GM19193 (cell line): ENCODE results near the gene ETV6.
A peak's percentile ranks its signal among the peaks of the same experiment; 100 is the strongest.

Experiments
- POLR2A ChIP-seq: IDR thresholded peaks from 4 replicates; pipeline ENCODE4 v1.6.1; 2011; ENCODE audit not compliant: insufficient read depth, insufficient read length; ENCODE audit errors: extremely low read depth

ETV6 gene

DNA sequence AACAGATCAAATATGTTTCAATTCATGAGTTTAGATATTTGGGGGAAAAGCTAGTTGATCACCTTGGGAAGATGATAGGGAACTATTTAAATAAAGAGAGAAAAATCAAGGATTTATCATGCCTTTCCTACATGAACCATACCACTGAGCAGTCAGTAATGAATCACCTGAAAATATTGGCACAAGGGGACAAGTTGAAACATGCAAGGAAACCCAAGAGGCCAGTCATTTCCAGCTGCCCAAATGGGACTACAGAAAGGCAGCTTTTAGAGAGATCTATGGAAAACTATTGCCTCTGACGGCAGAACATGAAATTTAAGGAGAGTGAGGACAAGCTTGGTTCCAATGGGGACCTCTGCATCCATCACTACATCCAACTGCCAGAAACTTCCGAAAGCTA is 14.1 kb upstream of the ETV6 start:
- TF ChIP-seq POLR2A, result no peak

DNA sequence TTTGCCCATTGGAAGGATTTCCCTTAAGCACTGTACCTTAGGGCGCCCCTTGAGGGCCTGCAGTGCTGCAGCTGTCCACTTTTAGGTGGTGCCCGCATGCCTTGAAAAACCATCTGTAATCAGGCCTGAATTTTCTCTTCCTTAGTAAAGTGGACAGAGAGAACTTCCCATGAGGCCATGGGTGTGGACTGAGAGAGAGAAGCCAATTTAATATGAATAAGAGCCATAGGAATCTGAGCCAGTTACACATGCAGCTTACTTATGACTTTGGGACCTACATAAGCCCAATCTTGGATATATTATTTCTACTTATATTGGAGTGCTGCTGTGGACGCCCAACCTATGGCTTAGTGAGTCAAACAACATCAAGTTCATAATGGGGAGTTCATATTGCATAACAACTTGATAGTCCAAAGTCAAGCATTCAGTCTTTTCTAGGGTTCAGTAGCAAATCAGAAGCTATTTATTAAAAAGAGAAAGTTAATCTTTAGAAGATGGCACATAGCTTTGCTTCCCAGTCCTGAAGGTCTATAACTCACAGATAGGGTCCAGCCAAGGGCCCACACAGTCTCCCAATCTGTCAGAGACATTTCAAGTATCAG is 11.1 kb upstream of the ETV6 start:
- no peak for TF ChIP-seq POLR2A

DNA sequence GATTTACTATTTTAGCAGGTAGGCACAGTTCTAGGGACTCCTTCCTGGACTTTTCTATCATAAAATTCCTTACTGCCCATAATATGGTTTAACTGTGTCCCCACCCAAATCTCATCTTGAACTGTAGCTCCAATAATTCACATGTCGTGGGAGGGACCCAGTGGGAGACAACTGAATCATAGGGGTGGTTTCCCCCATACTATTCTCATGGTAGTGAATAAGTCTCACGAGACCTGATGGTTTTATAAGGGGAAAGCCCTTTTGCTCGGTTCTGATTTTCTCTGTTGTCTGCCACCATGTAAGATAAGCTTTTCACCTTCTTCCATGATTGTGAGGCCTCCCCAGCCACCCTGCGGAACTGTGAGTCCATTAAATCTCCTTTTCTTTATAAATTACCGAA is 10.0 kb upstream of the ETV6 start:
- no peak for TF ChIP-seq POLR2A

DNA sequence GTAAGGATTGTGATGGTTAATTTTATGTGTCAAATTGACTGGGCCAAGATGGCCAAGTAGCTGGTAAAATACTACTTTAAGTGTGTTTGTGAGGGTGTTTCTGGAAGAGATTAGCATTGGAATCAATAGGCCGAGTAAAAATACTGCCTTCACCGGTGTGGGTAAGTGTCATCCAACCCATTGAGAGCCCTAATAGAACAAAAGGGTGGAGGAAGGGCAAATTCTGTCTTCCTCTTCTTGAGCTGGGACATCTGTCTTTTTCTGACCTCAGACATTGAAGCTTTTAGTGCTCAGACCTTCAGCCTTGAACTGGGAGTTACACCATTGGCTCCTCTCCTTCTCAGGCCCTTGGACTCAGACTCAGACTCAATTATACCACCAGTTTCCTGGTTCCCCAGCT is 8.0 kb upstream of the ETV6 start:
- no peak for TF ChIP-seq POLR2A

DNA sequence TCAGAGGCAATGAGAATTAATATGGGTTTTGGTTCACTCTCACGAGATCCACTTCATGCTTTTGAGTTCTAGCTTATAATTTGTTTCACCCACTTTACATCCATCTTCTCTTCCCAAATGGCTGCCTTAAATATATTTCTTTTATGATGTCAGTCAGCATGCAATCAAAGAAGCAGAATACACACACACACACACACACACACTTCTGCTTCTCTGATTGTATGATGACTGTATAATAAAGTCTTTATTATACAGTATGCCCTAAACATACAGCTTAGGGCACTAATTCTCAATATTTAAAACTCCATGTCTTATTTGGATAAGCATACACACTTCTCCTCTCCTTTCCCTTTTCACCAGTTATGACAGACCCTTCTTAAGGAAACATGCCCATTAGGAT is 6.7 kb upstream of the ETV6 start:
- TF ChIP-seq POLR2A, result no peak

DNA sequence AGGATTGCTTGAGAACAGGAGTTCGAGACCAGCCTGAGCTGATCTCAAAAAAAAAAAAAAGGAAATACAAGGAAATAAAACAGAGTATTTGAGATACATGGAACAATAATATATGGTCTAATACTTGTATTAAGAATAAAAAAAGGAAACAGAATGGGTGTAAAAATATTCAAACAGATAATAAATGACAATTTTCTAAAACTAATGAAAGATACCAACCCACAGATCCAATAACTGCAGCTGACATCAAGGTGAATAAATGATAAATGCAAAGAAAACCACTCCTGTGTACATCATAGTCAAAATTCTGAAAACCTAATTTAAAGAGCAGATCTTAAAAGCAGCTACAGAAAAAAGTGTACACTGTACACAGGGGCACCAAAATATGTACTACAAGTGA is 4.1 kb upstream of the ETV6 start:
- TF ChIP-seq POLR2A, result no peak

DNA sequence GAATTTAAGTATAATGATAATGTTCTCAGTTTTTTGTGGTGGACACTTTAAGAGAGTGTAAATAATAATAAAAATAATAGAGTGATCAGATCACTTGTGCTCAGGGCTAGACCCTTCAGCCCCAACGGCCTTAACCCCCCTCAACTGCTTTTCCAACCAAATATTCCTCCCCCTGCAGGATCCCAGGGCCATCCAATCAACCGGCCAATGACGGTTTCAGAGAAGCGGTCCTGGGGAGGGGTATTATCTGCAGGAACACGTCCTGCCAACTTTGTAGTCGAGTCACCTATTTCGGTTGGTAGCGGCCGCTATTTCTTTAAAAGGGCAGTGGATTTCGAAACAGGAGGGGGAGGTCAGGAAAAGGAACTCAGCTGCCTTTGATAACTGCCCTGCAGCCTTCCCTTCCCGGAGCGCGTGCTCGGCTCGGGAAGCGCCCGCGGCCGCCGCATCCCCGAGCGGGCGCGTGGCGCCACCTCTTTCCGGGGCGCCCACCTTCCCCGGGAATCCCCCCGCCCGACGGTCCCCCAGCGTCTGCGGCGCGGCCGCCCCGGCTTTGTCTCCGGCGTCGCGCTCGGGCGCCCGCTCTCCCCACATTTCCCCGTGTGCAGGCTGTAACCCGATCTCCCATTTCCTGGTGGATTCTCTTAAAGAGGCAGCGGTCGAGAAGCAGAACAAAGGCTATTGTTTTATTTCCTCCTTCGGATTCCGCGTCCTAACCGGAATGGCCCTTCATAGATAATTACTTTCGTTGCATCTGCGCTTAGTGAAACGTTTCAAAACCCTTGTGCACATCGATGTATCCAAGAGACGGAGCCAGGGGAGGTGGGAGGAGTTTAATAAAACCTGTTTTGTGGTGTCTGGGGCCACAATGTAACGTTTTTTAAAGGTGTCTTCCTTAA is 711 bp upstream of the ETV6 start:
- peak; percentile 76 for TF ChIP-seq POLR2A

DNA sequence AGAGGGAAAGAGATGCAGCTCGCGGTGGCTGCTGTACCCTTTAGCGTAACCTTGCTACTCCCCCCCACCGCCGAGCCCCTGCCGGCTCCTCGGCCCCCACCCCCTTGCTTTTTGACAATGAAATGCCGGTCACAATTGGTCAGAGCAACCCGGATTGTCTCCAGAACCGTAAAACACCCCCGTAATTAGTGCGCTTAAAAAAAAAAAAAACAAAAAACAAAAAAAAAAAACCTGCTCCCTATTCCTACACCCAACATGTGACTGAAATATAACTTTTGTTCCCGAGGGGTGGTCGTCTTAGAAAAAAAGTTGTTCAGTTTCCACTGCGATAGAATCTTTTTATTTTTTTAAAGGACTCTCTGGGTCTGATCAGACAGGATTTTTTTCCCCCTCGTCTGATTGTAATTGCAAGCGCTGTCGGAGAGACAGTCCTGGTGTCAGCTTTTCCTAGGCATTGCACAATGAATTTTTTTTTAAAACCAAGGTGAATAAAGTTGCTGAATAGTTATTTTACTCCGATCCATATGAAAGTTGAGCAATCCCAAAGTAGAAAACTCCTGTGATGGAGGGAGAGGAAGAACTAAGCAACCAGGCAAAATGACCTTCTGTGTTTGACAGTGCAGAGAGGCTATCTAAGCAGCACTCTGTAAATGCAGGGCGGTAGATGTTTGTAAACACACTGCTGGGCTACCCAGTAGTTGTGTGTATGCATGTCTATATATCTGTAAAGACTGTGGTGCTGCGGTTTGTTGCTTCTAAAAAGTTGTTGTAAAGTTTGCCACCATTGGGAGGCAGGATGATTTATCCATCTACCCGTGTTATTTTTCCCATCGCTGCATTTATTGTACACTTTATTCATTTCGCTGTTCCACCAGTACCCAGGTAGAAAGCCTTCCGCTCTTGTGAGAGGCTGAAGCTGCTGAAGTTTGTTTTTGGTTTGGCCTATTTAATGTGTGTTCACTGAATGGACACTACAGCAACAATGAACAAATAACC is 1.1 kb downstream of the ETV6 start:
- peak; percentile 45 for TF ChIP-seq POLR2A

DNA sequence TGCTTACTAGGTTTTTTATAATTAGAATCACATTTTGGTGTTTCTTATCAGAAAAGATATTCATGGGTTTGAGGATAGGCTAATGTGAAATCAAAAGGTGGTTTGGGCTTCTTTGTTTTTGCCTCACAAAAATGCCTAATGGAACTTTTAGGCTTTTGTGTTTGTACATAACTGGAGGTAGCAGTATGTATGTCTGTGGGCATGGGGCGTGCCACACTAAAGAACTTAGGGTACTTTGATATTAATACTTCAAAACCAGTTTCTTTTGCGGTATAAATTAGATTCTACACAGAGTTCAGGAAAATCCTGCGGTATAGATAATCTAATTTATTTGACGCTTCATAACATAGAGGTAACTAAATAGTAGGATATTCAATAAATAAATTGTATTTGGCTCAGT is 1.9 kb downstream of the ETV6 start:
- TF ChIP-seq POLR2A, result no peak

DNA sequence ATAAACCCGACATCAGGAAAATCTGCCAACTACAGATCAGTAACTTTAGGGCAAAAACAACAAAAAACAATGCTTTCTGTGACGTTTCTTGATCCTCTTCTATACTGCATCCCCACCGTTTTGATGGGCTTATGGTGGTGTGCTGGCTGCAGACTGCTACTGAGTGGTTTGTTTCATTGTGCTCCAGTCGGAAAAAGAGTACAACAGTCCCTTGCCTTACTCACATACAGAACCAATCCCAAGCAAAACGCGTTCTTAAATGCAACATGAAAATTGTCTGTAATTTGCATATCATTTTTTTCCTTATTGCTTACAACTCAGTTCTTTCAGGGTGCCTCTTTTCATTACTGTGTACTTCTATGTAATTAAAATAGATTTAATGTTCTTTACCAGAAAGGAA is 2.3 kb downstream of the ETV6 start:
- peak; percentile 56 for TF ChIP-seq POLR2A

DNA sequence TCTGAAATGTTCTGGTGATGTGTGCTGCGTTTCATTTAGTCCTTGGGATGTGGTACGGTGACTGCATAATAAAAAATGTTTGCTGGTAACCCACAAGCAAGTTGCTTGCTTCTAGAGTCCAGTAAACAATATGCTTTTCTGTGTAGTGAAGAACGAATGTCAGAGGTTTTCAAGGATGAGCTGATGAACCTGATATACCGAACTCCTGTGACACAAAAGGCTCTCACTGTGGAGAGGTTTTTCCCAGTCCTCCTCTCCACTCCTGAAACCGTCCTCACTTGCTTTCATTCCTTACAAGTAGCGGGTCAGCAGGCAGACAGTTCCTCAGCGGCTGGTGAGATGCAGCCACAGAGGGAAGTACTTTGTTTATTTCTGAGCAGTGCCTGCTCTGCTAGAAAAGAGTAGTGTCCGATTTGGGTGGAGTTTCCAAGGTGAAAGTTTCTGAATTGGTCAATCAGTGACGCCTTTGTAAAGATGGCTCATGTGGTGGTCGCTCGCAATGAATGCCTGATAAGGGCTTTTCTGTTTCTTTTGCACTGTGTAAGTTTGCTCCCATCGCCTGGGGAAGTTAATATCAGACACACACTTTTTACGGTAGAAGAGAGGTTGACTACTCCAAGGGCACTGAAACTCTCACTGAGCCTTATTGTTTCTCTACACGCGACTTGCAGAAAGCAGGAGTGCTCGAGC is 3.0 kb downstream of the ETV6 start:
- peak; percentile 83 for TF ChIP-seq POLR2A

DNA sequence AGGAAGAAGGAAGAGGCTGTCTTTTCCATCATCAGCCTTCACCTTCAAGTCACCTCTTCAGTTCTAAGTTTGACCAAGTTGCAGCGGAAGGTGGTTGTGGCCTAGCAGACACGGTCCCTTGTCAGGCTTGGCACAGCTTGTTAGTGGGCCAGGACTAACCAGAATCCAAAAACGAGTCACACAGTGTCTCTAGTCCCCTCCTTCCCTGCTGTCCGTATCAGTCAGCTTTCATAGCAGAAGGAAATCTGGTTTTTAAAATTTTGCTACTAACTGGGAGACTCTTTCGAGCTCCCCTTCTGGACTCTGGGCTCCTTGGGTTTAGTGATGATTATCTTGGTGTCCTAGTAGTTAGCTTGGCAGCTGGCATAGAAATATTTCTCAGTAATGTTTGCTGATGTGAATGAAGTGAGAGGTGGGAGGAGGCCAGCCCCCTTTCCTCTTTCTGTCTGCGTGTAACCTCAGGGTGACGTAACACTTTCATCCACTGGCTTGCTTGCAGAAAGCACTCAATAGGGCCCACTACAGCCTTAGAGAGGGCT is 3.8 kb downstream of the ETV6 start:
- TF ChIP-seq POLR2A, result peak; percentile 44

DNA sequence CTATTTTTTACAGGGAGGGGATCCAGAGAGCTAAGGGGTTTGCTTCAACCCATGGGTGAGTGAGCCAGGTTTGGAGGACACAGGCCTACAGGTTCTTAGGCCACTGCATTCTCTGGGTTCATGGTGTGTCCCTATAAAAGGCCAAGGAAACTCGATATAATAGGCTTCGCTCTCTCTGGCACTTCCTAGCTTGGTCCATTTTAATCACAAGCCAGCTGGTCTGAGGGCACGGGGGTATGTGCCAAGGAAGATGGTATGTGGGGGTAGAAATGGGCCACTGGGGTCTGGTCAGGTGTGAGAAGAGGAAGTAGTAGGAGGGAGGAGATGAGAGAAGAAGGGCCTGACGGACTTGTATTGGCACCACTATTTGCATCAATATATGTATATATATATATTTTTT is 4.9 kb downstream of the ETV6 start:
- no peak for TF ChIP-seq POLR2A

DNA sequence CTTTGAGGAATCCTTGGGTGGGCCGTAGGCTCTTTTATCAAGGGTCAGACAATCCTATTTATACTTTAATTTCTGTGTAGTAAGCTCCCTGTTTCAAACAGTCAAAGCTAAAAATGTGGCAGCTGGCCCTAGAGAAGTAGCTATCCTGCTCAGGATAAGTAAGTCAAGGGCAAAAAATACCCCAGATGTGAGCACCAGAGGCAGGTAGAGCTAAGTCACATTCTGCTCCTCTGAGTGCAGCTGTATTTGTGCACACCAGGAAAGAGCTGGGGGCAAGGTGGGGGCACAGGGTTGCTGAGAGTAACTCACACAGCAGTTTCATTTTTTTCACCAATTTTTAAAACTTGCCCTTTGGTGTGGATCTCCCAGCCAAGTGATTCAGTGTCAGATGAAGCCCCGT is 5.3 kb downstream of the ETV6 start:
- no peak for TF ChIP-seq POLR2A
